ENCODE results near the gene USP34.

DNA sequence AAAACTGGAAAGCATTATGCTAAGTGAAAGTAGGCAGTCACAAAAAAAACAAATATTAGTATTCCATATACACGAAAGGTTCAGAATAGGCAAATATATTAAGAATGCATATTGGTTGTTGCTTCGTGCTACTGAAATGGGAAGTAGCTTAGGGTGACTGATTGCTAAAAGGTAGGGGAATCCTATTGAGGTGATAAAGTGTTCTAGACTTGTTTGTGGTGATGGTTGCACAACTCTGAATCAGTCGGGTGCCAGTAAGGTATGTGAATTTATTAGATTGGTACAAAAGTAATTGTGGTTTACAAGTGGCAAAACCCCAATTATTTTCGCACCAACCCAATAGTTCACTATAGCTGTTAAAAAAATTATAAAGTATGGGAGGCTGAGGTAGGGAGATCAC, 20.7 kb downstream of the USP34 start:
- TF ChIP-seq, protein P1, sequence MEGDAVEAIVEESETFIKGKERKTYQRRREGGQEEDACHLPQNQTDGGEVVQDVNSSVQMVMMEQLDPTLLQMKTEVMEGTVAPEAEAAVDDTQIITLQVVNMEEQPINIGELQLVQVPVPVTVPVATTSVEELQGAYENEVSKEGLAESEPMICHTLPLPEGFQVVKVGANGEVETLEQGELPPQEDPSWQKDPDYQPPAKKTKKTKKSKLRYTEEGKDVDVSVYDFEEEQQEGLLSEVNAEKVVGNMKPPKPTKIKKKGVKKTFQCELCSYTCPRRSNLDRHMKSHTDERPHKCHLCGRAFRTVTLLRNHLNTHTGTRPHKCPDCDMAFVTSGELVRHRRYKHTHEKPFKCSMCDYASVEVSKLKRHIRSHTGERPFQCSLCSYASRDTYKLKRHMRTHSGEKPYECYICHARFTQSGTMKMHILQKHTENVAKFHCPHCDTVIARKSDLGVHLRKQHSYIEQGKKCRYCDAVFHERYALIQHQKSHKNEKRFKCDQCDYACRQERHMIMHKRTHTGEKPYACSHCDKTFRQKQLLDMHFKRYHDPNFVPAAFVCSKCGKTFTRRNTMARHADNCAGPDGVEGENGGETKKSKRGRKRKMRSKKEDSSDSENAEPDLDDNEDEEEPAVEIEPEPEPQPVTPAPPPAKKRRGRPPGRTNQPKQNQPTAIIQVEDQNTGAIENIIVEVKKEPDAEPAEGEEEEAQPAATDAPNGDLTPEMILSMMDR (IDR thresholded peaks at IDR 0.05) = no peak
- no peak for TF ChIP-seq POLR2A (IDR thresholded peaks at IDR 0.05)
- no peak for TF ChIP-seq POLR2AphosphoS5 (IDR thresholded peaks at IDR 0.05)

Data from gastroesophageal sphincter (tissue), 3 donors.